GM20000 (cell line): ENCODE data around the gene GRID1.
A peak's percentile ranks its signal among the peaks of the same experiment; 100 is the strongest.

ENCODE experiments used
- DNase-seq: peaks from one replicate; pipeline ENCODE4 v3.0.0; 2012; ENCODE audit warnings: low spot score
- CTCF ChIP-seq: IDR thresholded peaks from 2 replicates; pipeline ENCODE4 v1.5.1; 2012; ENCODE audit warnings: mild to moderate bottlenecking, control low read depth; ENCODE audit errors: extremely low read depth, missing control alignments

The GRID1 gene

GRCh38 chr10:85602306-85602705 is 764.3 kb downstream of the GRID1 start:
- no peak for TF ChIP-seq CTCF
- DNase-seq: no peak

GRCh38 chr10:85601526-85601925 is 765.1 kb downstream of the GRID1 start:
- DNase-seq: no peak
- TF ChIP-seq CTCF: no peak

GRCh38 chr10:85600744-85601081 is 765.9 kb downstream of the GRID1 start:
- no peak for TF ChIP-seq CTCF
- no peak for DNase-seq

GRCh38 chr10:85600026-85600743 is 766.4 kb downstream of the GRID1 start:
- TF ChIP-seq CTCF: no peak
- no peak for DNase-seq

GRCh38 chr10:85599081-85599480 is 767.5 kb downstream of the GRID1 start:
- DNase-seq: no peak
- TF ChIP-seq CTCF: no peak

- TF ChIP-seq CTCF: no peak
- DNase-seq: peak; percentile 16
These were observed 767.9 kb downstream of the GRID1 start for GRCh38 chr10:85598646-85599045.

GRCh38 chr10:85597006-85597405 is 769.6 kb downstream of the GRID1 start:
- DNase-seq: no peak
- no peak for TF ChIP-seq CTCF
